H1 (cell line): Measurements from ENCODE around the gene GCFC2. TPM values are rescaled to one million over a fixed set of nuclear protein-coding genes. Genes with fewer than 3 reads are reported as not detected.
A peak's percentile ranks its signal among the peaks of the same experiment; 100 is the strongest.

Experiments
- CTCF ChIA-PET: fragments of 300-600 bp; sonication (Branson Sonifier 250); formaldehyde crosslinking; loops from one replicate; lab custom pipeline; 2021; ENCODE audit not compliant: partially characterized antibody; lab: Charles Lee
- POLR2A ChIA-PET: fragments of 300-600 bp; sonication (Branson Sonifier 250); formaldehyde crosslinking; loops from one replicate; lab custom pipeline; 2021; ENCODE audit warnings: inconsistent platforms; ENCODE audit not compliant: partially characterized antibody; lab: Charles Lee
- DNase-seq, 2 experiments: peaks; one replicate each; pipeline versions ENCODE4 v3.0.0 to v3.0.0-alpha.2; 2010 to 2022; ENCODE audit warnings: low spot score in 2 of 2, low read depth in 1 of 2, mixed read lengths in 1 of 2
- FAIRE-seq: peaks from 2 replicates; lab custom pipeline; 2011; peaks lifted over from hg19 to GRCh38; lab: Jason Lieb, UNC
- H2AFZ ChIP-seq: 2 replicates; pipeline ENCODE4 v1.8.1; 2012; ENCODE audit warnings: low read length, inconsistent platforms
- H2AK5ac ChIP-seq: 2 replicates; pipeline ENCODE4 v1.6.1; 2013; ENCODE audit warnings: low read depth, low read length
- H2BK120ac ChIP-seq: replicated peaks from 2 replicates; pipeline ENCODE3; 2013; ENCODE audit warnings: low read depth, low read length, inconsistent platforms
- H2BK12ac ChIP-seq: 2 replicates; pipeline ENCODE4 v1.6.1; 2013; ENCODE audit warnings: low read depth, low read length
- H2BK15ac ChIP-seq: 2 replicates; pipeline ENCODE4 v1.6.1; 2013; ENCODE audit warnings: low read length
- H2BK20ac ChIP-seq: 2 replicates; pipeline ENCODE4 v1.6.1; 2013; ENCODE audit warnings: low read length
- H2BK5ac ChIP-seq: 2 replicates; pipeline ENCODE4 v1.6.1; 2013; ENCODE audit warnings: low read depth, low read length
- H3K14ac ChIP-seq: 2 replicates; pipeline ENCODE4 v1.6.1; 2013; ENCODE audit warnings: inconsistent platforms; ENCODE audit not compliant: insufficient read length
- H3K18ac ChIP-seq: 2 replicates; pipeline ENCODE4 v1.6.1; 2013; ENCODE audit warnings: low read length; ENCODE audit errors: extremely low read depth
- H3K23ac ChIP-seq: 2 replicates; pipeline ENCODE4 v1.6.1; 2013; ENCODE audit warnings: inconsistent platforms; ENCODE audit not compliant: insufficient read length
- H3K23me2 ChIP-seq: 2 replicates; pipeline ENCODE4 v1.6.1; 2013; ENCODE audit warnings: low read depth, low read length
- H3K27ac ChIP-seq: 2 replicates; pipeline ENCODE4 v1.6.1; 2011; ENCODE audit warnings: low read depth, low read length, inconsistent platforms
- H3K27me3 ChIP-seq, 4 experiments: replicated peaks in 1 of 4; 1 replicate in 1 of 4; 2 replicates in 3 of 4; pipeline versions ENCODE4 v1.6.1 to v1.8.1; 2011 to 2013; ENCODE audit warnings: low read length in 3 of 4, mild to moderate bottlenecking in 3 of 4, inconsistent platforms in 2 of 4, mixed read lengths in 2 of 4, moderate library complexity in 1 of 4; ENCODE audit not compliant: control insufficient read depth in 3 of 4, insufficient read depth in 3 of 4; ENCODE audit errors: extremely low read depth in 1 of 4
- H3K36me3 ChIP-seq, 4 experiments: 2 replicates each; pipeline versions ENCODE4 v1.6.1 to v1.8.1; 2011 to 2013; ENCODE audit warnings: mild to moderate bottlenecking in 4 of 4, low read length in 3 of 4, moderate library complexity in 2 of 4, control low read depth in 1 of 4, inconsistent platforms in 1 of 4; ENCODE audit not compliant: insufficient read depth in 4 of 4, control insufficient read depth in 2 of 4
- H3K4ac ChIP-seq: replicated peaks from 2 replicates; pipeline ENCODE3; 2013; ENCODE audit warnings: low read length, low read depth, mixed read lengths, inconsistent platforms; ENCODE audit not compliant: insufficient read length
- H3K4me1 ChIP-seq, 4 experiments: replicated peaks in 1 of 4; 1 replicate in 1 of 4; 2 replicates in 3 of 4; pipeline versions ENCODE4 v1.6.1 to v1.8.1; 2011 to 2013; ENCODE audit warnings: low read length in 3 of 4, inconsistent platforms in 2 of 4, mixed read lengths in 1 of 4; ENCODE audit not compliant: insufficient read depth in 4 of 4, control insufficient read depth in 3 of 4
- H3K4me2 ChIP-seq, 2 experiments: 2 replicates each; pipeline versions ENCODE4 v1.6.1 to v1.8.1; 2011 to 2013; ENCODE audit warnings: low read depth in 2 of 2, low read length in 2 of 2, control low read depth in 1 of 2, inconsistent platforms in 1 of 2, mild to moderate bottlenecking in 1 of 2; ENCODE audit not compliant: insufficient read depth in 1 of 2
- H3K4me3 ChIP-seq, 4 experiments: fragments of 200-600, 300-600 bp in 1 of 4; sonication (generic), shearing (Covaris generic), sonication (Bioruptor Twin) in 1 of 4; 2 replicates each; pipeline versions ENCODE4 v1.5.1 to v1.8.1; 2011 to 2016; ENCODE audit warnings: low read length in 4 of 4, low read depth in 3 of 4, control low read depth in 2 of 4, inconsistent platforms in 2 of 4, mild to moderate bottlenecking in 2 of 4, mixed read lengths in 1 of 4, moderate library complexity in 1 of 4; ENCODE audit not compliant: insufficient read depth in 2 of 4; ENCODE audit errors: extremely low read depth in 1 of 4
- H3K56ac ChIP-seq: replicated peaks from 2 replicates; pipeline ENCODE3; 2013; ENCODE audit warnings: low read depth, mild to moderate bottlenecking, mixed read lengths, low read length, inconsistent platforms; ENCODE audit not compliant: insufficient read length
- H3K79me1 ChIP-seq: 2 replicates; pipeline ENCODE4 v1.6.1; 2013; ENCODE audit warnings: low read depth, low read length, control low read depth
- H3K79me2 ChIP-seq, 2 experiments: 2 replicates each; pipeline versions ENCODE4 v1.6.1 to v1.8.1; 2012 to 2013; ENCODE audit warnings: low read length in 2 of 2, mild to moderate bottlenecking in 2 of 2, inconsistent platforms in 1 of 2; ENCODE audit not compliant: insufficient read depth in 2 of 2, control insufficient read depth in 1 of 2
- H3K9ac ChIP-seq, 4 experiments: replicated peaks in 1 of 4; 1 replicate in 1 of 4; 2 replicates in 3 of 4; pipeline versions ENCODE4 v1.6.1 to v1.8.1; 2011 to 2013; ENCODE audit warnings: low read depth in 3 of 4, low read length in 3 of 4, control low read depth in 2 of 4, mild to moderate bottlenecking in 2 of 4, moderate library complexity in 2 of 4, inconsistent platforms in 1 of 4; ENCODE audit errors: extremely low read depth in 1 of 4
- H3K9me3 ChIP-seq, 2 experiments: 2 replicates each; pipeline versions ENCODE4 v1.6.1 to v1.8.1; 2012 to 2013; ENCODE audit warnings: mild to moderate bottlenecking in 2 of 2, moderate library complexity in 2 of 2, control low read depth in 1 of 2, inconsistent platforms in 1 of 2, low read depth in 1 of 2, low read length in 1 of 2, mixed read lengths in 1 of 2; ENCODE audit not compliant: insufficient read depth in 2 of 2
- H4K20me1 ChIP-seq, 2 experiments: replicated peaks in 1 of 2; 2 replicates each; pipeline versions ENCODE3 to v1.8.1; 2011 to 2013; ENCODE audit warnings: inconsistent platforms in 2 of 2, low read length in 2 of 2, mild to moderate bottlenecking in 1 of 2; ENCODE audit not compliant: insufficient read depth in 2 of 2, control insufficient read depth in 1 of 2
- H4K5ac ChIP-seq: 2 replicates; pipeline ENCODE4 v1.6.1; 2013; ENCODE audit warnings: low read length, low read depth, mixed read lengths, inconsistent platforms; ENCODE audit not compliant: insufficient read length
- H4K8ac ChIP-seq: 2 replicates; pipeline ENCODE4 v1.8.0; 2013; ENCODE audit warnings: mild to moderate bottlenecking, moderate library complexity, low read length, inconsistent platforms; ENCODE audit not compliant: insufficient read depth; ENCODE audit errors: extremely low read depth
- H4K91ac ChIP-seq: replicated peaks from 2 replicates; pipeline ENCODE3; 2013; ENCODE audit warnings: low read length, mixed read lengths, inconsistent platforms; ENCODE audit not compliant: insufficient read length
- CTCF ChIP-seq, 3 experiments: IDR thresholded peaks; 1 replicate in 2 of 3; 2 replicates in 1 of 3; pipeline versions ENCODE4 v1.5.1 to v1.6.1; 2011; ENCODE audit warnings: low read length in 3 of 3, mild to moderate bottlenecking in 3 of 3, inconsistent platforms in 2 of 3, low read depth in 1 of 3, moderate library complexity in 1 of 3; ENCODE audit not compliant: insufficient read depth in 1 of 3; ENCODE audit errors: control extremely low read depth in 1 of 3
- JUND ChIP-seq: IDR thresholded peaks from 2 replicates; pipeline ENCODE4 v1.6.1; 2011; ENCODE audit warnings: mild to moderate bottlenecking, improper control_type of control experiment, low read length
- POLR2AphosphoS5 ChIP-seq: IDR thresholded peaks from 2 replicates; pipeline ENCODE4 v1.6.1; 2011; ENCODE audit warnings: low read depth, low read length
- YY1 ChIP-seq: IDR thresholded peaks from 2 replicates; pipeline ENCODE4 v1.6.1; 2011; ENCODE audit warnings: low read depth, mild to moderate bottlenecking, low read length
- WGBS, 2 experiments: shearing (Covaris generic) in 1 of 2; methylation state at CpG; one replicate each; pipeline versions ENCODE4 v1.1.6 to v1.1.7; 2013 to 2015; ENCODE audit warnings: low lambda C conversion rate in 2 of 2, mixed read lengths in 2 of 2, inconsistent platforms in 1 of 2, low coverage in 1 of 2, missing lambda C conversion rate in 1 of 2; ENCODE audit not compliant: insufficient replicate concordance in 2 of 2, insufficient coverage in 1 of 2, insufficient read length in 1 of 2; ENCODE audit errors: extremely low coverage in 1 of 2, missing lambda C conversion rate in 1 of 2; 5-methylcytosine and 5-hydroxymethylcytosine counted together
- polyA plus RNA-seq, 7 experiments: library from polyadenylated mRNA; depleted of rRNA in 3 of 7; stranded (reverse) in 5 of 7; unstranded in 2 of 7; fragments of >200 nt in 5 of 7; fragments of 200-250 nt in 2 of 7; gene quantifications; 1 replicate in 5 of 7; 2 replicates in 1 of 7; 4 replicates in 1 of 7; pipeline versions ENCODE4 v1.2.1 to v1.2.3, GENCODE V29; 2011 to 2013; ENCODE audit warnings: missing spikeins in 2 of 7, mixed read lengths in 2 of 7
- total RNA-seq: library from RNA; stranded (reverse); fragmentation: NEBNext Ultra II Directional; extraction: Animal tissue kit (Norgen Biotek cat#: 25700); gene quantifications from 2 replicates; pipeline ENCODE4 v1.2.1, GENCODE V29; 2021
- TF ChIP-seq, protein P1 (sequence below): IDR thresholded peaks from 2 replicates; pipeline ENCODE4 v1.6.1; 2011; ENCODE audit warnings: low read depth, mild to moderate bottlenecking, low read length; ENCODE audit not compliant: insufficient read depth

GCFC2 gene
- total and polyA plus RNA-seq, 2 of the 8 experiments (the other 6 are each of a cell fraction or from before 2014, with no cell fraction given), result 5.6 to 19.1 TPM

GRCh38 chr2:75654012-75654411, 56.7 kb downstream of the GCFC2 start:
- Histone ChIP-seq H3K79me2 (peaks cover 0 to 14% of the 10 kb centered on the region in 2 experiments; a peak in 2 of 4 replicates), H3K27ac (no peak overlapping the region), H3K18ac (no peak overlapping the region), H2AK5ac (no peak overlapping the region), H2AFZ (no peak overlapping the region), H3K23me2 (no peaks in the 10 kb centered on the region), H3K27me3 (no peaks in the 10 kb centered on the region), H3K4ac (no peak overlapping the region), H2BK12ac (no peak overlapping the region), H3K79me1 (peaks cover 6% of the 10 kb centered on the region), H2BK5ac (no peak overlapping the region), H2BK20ac (no peak overlapping the region), H3K56ac (no peak overlapping the region), H2BK120ac (no peak overlapping the region), H4K91ac (no peak overlapping the region), H2BK15ac (no peak overlapping the region)
- WGBS, 2 experiments, result 92% methylated on average over 2 of the region's 2 CpGs; no CpG with 5 or more reads in 1 of the 2 experiments
- DNase-seq, result no peak
- peak; percentile 65; the same call in 1 of the 2 replicates for TF ChIP-seq YY1
- no peak for TF ChIP-seq JUND
- peak; percentile 2 to 38 (median 35); a peak in 2 of 4 replicates for TF ChIP-seq CTCF (IDR thresholded peaks at IDR 0.05; ENCODE audit: control extremely low read depth in 1 of 3, insufficient read depth in 1 of 3, low read depth in 1 of 3, low read length in 3 of 3)
- TF ChIP-seq, protein P1, sequence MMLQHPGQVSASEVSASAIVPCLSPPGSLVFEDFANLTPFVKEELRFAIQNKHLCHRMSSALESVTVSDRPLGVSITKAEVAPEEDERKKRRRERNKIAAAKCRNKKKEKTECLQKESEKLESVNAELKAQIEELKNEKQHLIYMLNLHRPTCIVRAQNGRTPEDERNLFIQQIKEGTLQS, result no peak
- TF ChIP-seq POLR2AphosphoS5, result no peak
- TF ChIP-seq, all 59 proteins: peak for 2
- Histone ChIP-seq H3K4me3 (no peak overlapping the region), H3K9ac (no peak overlapping the region), H3K9me3 (no peaks in the 10 kb centered on the region), H4K5ac (no peak overlapping the region), H3K23ac (no peak overlapping the region), H4K8ac (no peak overlapping the region), H3K36me3 (peaks cover 10 to 83% (median 41%) of the 10 kb centered on the region in 4 experiments; a peak in 7 of 8 replicates), H3K4me2 (no peak overlapping the region), H3K14ac (no peak overlapping the region), H3K4me1 (no peaks in the 10 kb centered on the region), H4K20me1 (peaks cover 0 to 6% of the 10 kb centered on the region in 2 experiments)
- POLR2A ChIA-PET, result no interaction called here
- FAIRE-seq, result no peak
- CTCF ChIA-PET, result interaction anchor here (1.1 to 3.7 kb wide), 3 partner anchors 9 to 17 kb away, joined by 3 to 17 read pairs (median 3); no protein-coding TSS in a partner anchor
